HCT116 (cell line): ENCODE measurements around the gene NECTIN4. TPM values are rescaled to one million over a fixed set of nuclear protein-coding genes. Genes with fewer than 3 reads are reported as not detected.

Source experiments
- ATAC-seq: fragments of 200-7000 bp; cut with Tn5 transposase; 2 replicates; pipeline ENCODE4 v1.9.1; 2020; ENCODE audit warnings: mild to moderate bottlenecking, moderate library complexity
- BruUV-seq: library from RNA; stranded (reverse); fragments of 400-500 nt; replicated peaks from 2 replicates; lab custom pipeline; 2021; lab: Mats Ljungman, UMichigan
- CTCF ChIA-PET: fragments of 300-600 bp; sonication (Branson Sonifier 250); formaldehyde crosslinking; loops from one replicate; lab custom pipeline; 2021; ENCODE audit warnings: antibody characterized with exemption; lab: Charles Lee
- POLR2A ChIA-PET: fragments of 300-600, 350-600 bp; sonication (Branson Sonifier 250); formaldehyde crosslinking; loops from one replicate; lab custom pipeline; 2021; ENCODE audit warnings: antibody characterized with exemption; lab: Charles Lee
- RAD21 ChIA-PET, 2 experiments: fragments of 300-600 bp; sonication (Branson Sonifier 250); formaldehyde crosslinking; loops; one replicate each; lab custom pipeline; 2023; ENCODE audit warnings: low total read pairs in 2 of 2; ENCODE audit not compliant: uncharacterized antibody in 2 of 2, unreplicated experiment in 2 of 2, low non-redundant PET in 1 of 2; lab: Charles Lee
- DNase-seq: peaks from one replicate; pipeline ENCODE4 v3.0.0-alpha.2; 2010; ENCODE audit warnings: low read depth, low spot score
- H2AFZ ChIP-seq: fragments of 200-600 bp; shearing (Covaris generic), sonication (generic); 2 replicates; pipeline ENCODE4 v1.6.1; 2017; ENCODE audit warnings: low read depth, mixed run types, mixed read lengths, antibody characterized with exemption, low read length; ENCODE audit not compliant: poor library complexity, severe bottlenecking
- H3K27ac ChIP-seq: 2 replicates; pipeline ENCODE4 v1.5.1; 2012; ENCODE audit warnings: low read depth, low read length
- H3K27me3 ChIP-seq: fragments of 200-600 bp; sonication (generic); 2 replicates; pipeline ENCODE4 v1.6.1; 2016; ENCODE audit warnings: mixed run types, low read length, mixed read lengths; ENCODE audit not compliant: insufficient read depth
- H3K36me3 ChIP-seq, 2 experiments: fragments of 200-500 bp in 1 of 2; fragments of 200-600 bp in 1 of 2; sonication (Bioruptor generic) in 1 of 2; sonication (generic) in 1 of 2; 2 replicates each; pipeline versions ENCODE4 v1.5.1 to v1.6.1; 2014 to 2016; ENCODE audit warnings: low read length in 2 of 2, inconsistent platforms in 1 of 2, mixed read lengths in 1 of 2, mixed run types in 1 of 2; ENCODE audit not compliant: insufficient read depth in 2 of 2, control insufficient read depth in 1 of 2
- H3K4me1 ChIP-seq, 2 experiments: fragments of 200-600 bp in 1 of 2; sonication (generic) in 1 of 2; 2 replicates each; pipeline versions ENCODE4 v1.5.1 to v1.6.1; 2012 to 2017; ENCODE audit warnings: low read length in 2 of 2, inconsistent platforms in 1 of 2, mild to moderate bottlenecking in 1 of 2, mixed read lengths in 1 of 2, mixed run types in 1 of 2, moderate library complexity in 1 of 2; ENCODE audit not compliant: insufficient read depth in 2 of 2, control insufficient read depth in 1 of 2
- H3K4me2 ChIP-seq: fragments of 200-600 bp; sonication (generic); 2 replicates; pipeline ENCODE4 v1.6.1; 2017; ENCODE audit warnings: mixed run types, low read length, mixed read lengths
- H3K4me3 ChIP-seq, 2 experiments: fragments of 200-600 bp in 1 of 2; sonication (generic) in 1 of 2; replicated peaks in 1 of 2; 2 replicates each; pipeline ENCODE4 v1.5.1; 2011 to 2016; ENCODE audit warnings: low read length in 2 of 2, control low read depth in 1 of 2, low read depth in 1 of 2, mild to moderate bottlenecking in 1 of 2, mixed read lengths in 1 of 2, mixed run types in 1 of 2
- H3K79me2 ChIP-seq: fragments of 200-600 bp; sonication (generic); 2 replicates; pipeline ENCODE4 v1.6.1; 2017; ENCODE audit warnings: mild to moderate bottlenecking, mixed run types, low read length, moderate library complexity, mixed read lengths; ENCODE audit not compliant: insufficient read depth
- H3K9ac ChIP-seq: fragments of 200-600 bp; sonication (generic); 2 replicates; pipeline ENCODE4 v1.6.1; 2016; ENCODE audit warnings: low read length, mixed read lengths
- H3K9me2 ChIP-seq: fragments of 200-600 bp; sonication (generic), shearing (Covaris generic); 2 replicates; pipeline ENCODE4 v1.6.1; 2017; ENCODE audit warnings: mixed run types, mild to moderate bottlenecking, moderate library complexity; ENCODE audit not compliant: insufficient read depth
- H3K9me3 ChIP-seq, 2 experiments: fragments of 200-500 bp in 1 of 2; fragments of 200-600 bp in 1 of 2; sonication (Bioruptor generic) in 1 of 2; sonication (generic) in 1 of 2; 2 replicates each; pipeline ENCODE4 v1.6.1; 2014 to 2017; ENCODE audit warnings: low read length in 2 of 2, mixed read lengths in 2 of 2, inconsistent platforms in 1 of 2, low read depth in 1 of 2, mild to moderate bottlenecking in 1 of 2, mixed run types in 1 of 2, moderate library complexity in 1 of 2; ENCODE audit not compliant: control insufficient read depth in 1 of 2, insufficient read depth in 1 of 2
- H4K20me1 ChIP-seq: fragments of 200-600 bp; sonication (generic), shearing (Covaris generic); 2 replicates; pipeline ENCODE4 v1.6.1; 2017; ENCODE audit warnings: mixed run types, mild to moderate bottlenecking, moderate library complexity; ENCODE audit not compliant: insufficient read depth
- ELF1 ChIP-seq: IDR thresholded peaks from 2 replicates; pipeline ENCODE4 v1.6.1; 2012; ENCODE audit warnings: low read depth, borderline replicate concordance
- FOSL1 ChIP-seq: IDR thresholded peaks from 2 replicates; pipeline ENCODE4 v1.6.1; 2012; ENCODE audit warnings: low read depth
- MAX ChIP-seq: IDR thresholded peaks from 2 replicates; pipeline ENCODE4 v1.6.1; 2012
- POLR2A ChIP-seq: IDR thresholded peaks from 2 replicates; pipeline ENCODE4 v1.7.0; 2011; ENCODE audit warnings: borderline replicate concordance; ENCODE audit not compliant: insufficient read depth, insufficient read length; ENCODE audit errors: extremely low read depth
- POLR2AphosphoS5 ChIP-seq: IDR thresholded peaks from 2 replicates; pipeline ENCODE4 v1.6.1; 2011; ENCODE audit warnings: mild to moderate bottlenecking, low read depth, low read length, moderate library complexity
- RAD21 ChIP-seq: IDR thresholded peaks from 2 replicates; pipeline ENCODE4 v1.6.1; 2012; ENCODE audit warnings: low read depth, mild to moderate bottlenecking
- REST ChIP-seq: IDR thresholded peaks from 2 replicates; pipeline ENCODE4 v1.6.1; 2012; ENCODE audit warnings: low read depth
- ZBTB33 ChIP-seq: IDR thresholded peaks from 2 replicates; pipeline ENCODE4 v1.6.1; 2011; ENCODE audit warnings: mild to moderate bottlenecking, low read length, moderate library complexity; ENCODE audit not compliant: insufficient replicate concordance; ENCODE audit errors: extremely low read depth
- ZNF274 ChIP-seq: fragments of 200-500 bp; sonication (Bioruptor generic); IDR thresholded peaks from 2 replicates; pipeline ENCODE4 v1.6.1; 2014; ENCODE audit warnings: mild to moderate bottlenecking, low read depth, low read length, inconsistent platforms
- intact Hi-C: fragments of 100-400 bp; cut with micrococcal nuclease; formaldehyde crosslinking; loops from 2 replicates; pipeline ENCODE4 v1.10.0; 2022
- total RNA-seq: library from RNA; stranded (reverse); gene quantifications from one replicate; pipeline ENCODE4 v1.2.1, GENCODE V29; 2021; ENCODE audit not compliant: unreplicated experiment

The NECTIN4 gene
- total RNA-seq, 1 experiment from 2014 or later = 3.3 TPM

- no peaks in the 10 kb centered on the region; a peak in 1 of 4 replicates for H3K36me3 ChIP-seq
- POLR2A ChIA-PET = interaction anchor here (3.2 kb wide), 1 partner anchor 11 kb away, joined by 18 read pairs; the partner anchor contains the start of gene F11R
- TF ChIP-seq ZNF274 (no peak), POLR2AphosphoS5 (no peak), RAD21 (no peak), MAX (no peak), POLR2A (no peak), REST (no peak), FOSL1 (no peak), ELF1 (no peak), ZBTB33 (no peak)
- RAD21 ChIA-PET = no interaction called here
- no peaks in the 10 kb centered on the region for H3K9me3 ChIP-seq
- H3K27me3 ChIP-seq = no peaks in the 10 kb centered on the region
- no peak overlapping the region for H3K9ac ChIP-seq
- peaks cover 38% of the 10 kb centered on the region for H3K79me2 ChIP-seq
- H3K4me3 ChIP-seq = no peak overlapping the region
- CTCF ChIA-PET = interaction anchor here (1.0 kb wide), 1 partner anchor 12 kb away, joined by 3 read pairs; the partner anchor contains the start of gene F11R
- ATAC-seq (no peak), DNase-seq (no peak)
- H3K4me1 ChIP-seq = peaks cover 16 to 33% of the 10 kb centered on the region in 2 experiments
- no peaks in the 10 kb centered on the region for H3K9me2 ChIP-seq
- no peaks in the 10 kb centered on the region for H4K20me1 ChIP-seq
- H3K4me2 ChIP-seq = no peak overlapping the region
- no peak overlapping the region for H2AFZ ChIP-seq
- H3K27ac ChIP-seq = no peak overlapping the region
- no TSS peak for BruUV-seq
- intact Hi-C loops = no loop called here
Measured at GRCh38 chr1:161032409-161032808, 56.9 kb downstream of the NECTIN4 start.
